CD4-positive, alpha-beta T cell treated with Interleukin-15 for 1 hour (primary cell): ENCODE results near the gene ELOB.
A peak's percentile ranks its signal among the peaks of the same experiment; 100 is the strongest.

Experiments used
- DNase-seq: peaks from one replicate; pipeline ENCODE4 v3.0.0-alpha.2; 2020

ELOB gene

GRCh38 chr16:2767140-2767731 is 9.8 kb downstream of the ELOB start:
- DNase-seq, result no peak

- no peak for DNase-seq
Measured at GRCh38 chr16:2766430-2767139, 10.5 kb downstream of the ELOB start.

DNA sequence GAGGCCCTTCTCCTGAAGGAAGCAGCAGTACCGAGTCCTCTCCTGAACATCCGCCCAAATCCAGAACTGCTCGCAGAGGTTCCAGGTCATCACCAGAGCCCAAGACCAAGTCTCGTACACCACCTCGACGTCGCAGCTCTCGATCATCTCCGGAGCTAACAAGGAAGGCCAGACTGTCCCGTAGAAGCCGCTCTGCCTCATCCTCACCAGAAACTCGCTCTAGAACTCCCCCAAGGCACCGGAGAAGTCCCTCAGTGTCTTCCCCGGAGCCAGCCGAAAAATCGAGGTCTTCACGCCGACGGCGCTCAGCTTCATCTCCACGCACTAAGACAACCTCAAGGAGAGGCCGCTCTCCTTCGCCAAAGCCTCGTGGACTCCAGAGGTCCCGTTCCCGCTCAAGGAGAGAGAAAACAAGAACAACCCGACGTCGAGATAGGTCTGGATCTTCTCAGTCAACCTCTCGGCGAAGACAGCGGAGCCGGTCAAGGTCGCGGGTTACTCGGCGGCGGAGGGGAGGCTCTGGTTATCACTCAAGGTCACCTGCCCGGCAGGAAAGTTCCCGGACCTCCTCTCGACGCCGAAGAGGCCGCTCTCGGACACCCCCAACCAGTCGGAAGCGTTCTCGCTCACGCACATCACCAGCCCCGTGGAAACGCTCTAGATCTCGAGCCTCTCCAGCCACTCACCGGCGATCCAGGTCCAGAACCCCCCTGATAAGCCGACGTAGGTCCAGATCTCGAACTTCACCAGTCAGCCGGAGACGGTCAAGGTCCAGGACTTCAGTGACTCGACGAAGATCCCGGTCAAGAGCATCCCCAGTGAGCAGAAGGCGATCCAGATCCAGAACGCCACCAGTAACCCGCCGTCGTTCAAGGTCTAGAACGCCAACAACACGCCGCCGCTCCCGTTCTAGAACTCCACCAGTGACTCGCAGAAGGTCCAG is 11.3 kb downstream of the ELOB start:
- DNase-seq, result no peak

GRCh38 chr16:2764718-2765117 is 12.4 kb downstream of the ELOB start:
- DNase-seq, result no peak

GRCh38 chr16:2763173-2763572 is 13.9 kb downstream of the ELOB start:
- DNase-seq, result no peak

DNA sequence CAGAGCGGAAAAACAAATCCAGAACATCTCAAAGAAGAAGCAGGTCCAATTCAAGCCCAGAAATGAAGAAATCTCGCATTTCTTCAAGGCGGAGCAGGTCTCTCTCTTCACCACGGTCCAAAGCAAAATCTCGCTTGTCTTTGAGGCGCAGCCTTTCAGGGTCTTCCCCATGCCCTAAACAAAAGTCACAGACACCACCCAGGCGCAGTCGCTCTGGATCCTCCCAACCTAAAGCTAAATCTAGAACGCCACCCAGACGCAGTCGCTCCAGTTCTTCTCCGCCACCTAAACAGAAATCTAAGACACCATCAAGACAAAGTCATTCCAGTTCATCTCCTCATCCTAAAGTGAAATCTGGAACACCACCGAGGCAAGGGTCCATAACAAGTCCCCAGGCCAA is 14.4 kb downstream of the ELOB start:
- DNase-seq, result no peak

GRCh38 chr16:2761886-2762583 is 15.0 kb downstream of the ELOB start:
- DNase-seq, result no peak

DNA sequence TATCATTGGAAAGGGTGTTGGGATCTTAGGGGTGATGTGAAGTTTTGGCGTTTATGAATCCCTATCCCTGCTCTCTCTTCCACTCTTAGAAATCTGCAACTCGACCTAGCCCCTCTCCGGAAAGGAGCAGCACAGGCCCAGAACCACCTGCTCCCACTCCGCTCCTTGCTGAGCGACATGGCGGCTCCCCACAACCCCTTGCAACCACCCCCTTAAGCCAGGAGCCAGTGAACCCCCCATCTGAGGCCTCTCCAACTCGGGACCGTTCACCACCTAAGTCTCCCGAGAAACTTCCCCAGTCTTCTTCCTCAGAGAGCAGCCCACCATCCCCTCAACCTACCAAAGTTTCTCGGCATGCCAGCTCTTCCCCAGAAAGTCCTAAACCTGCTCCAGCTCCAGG is 15.6 kb downstream of the ELOB start:
- DNase-seq, result no peak

DNA sequence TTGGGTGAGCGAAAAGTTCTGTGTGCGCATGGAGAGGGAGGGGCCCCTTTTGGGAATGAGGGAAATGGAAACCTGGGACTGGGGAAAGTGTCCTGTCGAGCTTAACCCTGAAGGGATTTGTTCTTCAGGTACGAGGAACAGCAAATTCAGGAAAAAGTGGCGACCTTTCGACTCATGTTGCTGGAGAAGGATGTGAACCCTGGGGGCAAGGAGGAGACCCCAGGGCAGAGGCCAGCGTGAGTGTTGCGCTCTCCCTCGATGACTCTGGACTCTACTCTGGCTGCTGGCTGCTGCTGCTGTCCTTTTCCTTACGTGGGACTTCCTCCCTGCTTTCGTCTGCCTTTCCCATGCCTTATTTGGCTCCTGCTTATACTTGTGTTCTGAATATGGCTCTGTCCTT is 19.7 kb downstream of the ELOB start:
- DNase-seq, result no peak

GRCh38 chr16:2756288-2757015 is 20.6 kb downstream of the ELOB start:
- DNase-seq, result no peak

DNA sequence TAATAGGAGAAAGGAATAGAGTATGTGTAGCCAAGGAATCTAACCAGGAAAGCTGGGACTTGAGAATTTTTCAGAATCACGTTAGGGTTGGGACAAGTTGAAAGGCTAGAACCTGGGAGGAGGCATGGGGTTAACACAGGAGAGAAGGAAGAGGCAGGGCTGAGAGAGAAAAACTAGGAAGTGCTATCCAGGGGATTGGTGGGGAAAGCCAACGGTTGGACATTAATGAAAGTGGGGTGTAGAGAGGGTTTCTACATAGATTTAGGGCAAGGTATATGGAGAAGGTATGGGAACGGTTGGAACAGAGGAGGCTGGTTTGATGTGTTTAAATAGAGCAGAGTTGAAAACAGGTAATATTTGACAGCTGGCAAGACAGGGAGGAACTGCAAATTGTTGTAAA is 21.9 kb downstream of the ELOB start:
- DNase-seq, result no peak

GRCh38 chr16:2753733-2754020 is 23.4 kb downstream of the ELOB start:
- no peak for DNase-seq

GRCh38 chr16:2752850-2753732 is 24.0 kb downstream of the ELOB start:
- peak; percentile 76 for DNase-seq

GRCh38 chr16:2752035-2752849 is 24.8 kb downstream of the ELOB start, which contains the start of gene SRRM2:
SRRM2 (plus strand) TSS chr16:2752638; CDS start chr16:2756365, 3,727 bp downstream.
- peak; percentile 95 for DNase-seq

- no peak for DNase-seq
Measured at GRCh38 chr16:2751577-2752034, 25.5 kb downstream of the ELOB start.

DNA sequence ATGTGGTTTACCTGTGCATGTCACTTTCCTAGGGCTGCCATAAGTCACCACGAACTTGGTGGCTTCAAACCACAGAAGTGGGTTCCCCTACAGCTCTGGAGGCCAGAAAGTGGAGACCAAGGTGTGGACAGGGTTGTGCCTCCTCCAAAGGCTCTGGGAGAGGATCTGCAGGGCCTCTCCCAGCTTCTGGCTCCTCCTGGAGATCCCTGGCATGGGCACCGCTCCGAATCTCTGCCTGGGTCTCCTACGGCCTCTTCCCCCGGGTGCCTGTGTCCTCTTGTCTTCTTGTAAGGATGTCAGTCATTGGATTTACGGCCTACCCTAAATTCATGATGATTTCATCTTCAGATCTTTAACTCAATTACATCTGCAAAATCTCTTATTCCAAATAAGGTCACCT is 27.1 kb downstream of the ELOB start:
- DNase-seq, result no peak

GRCh38 chr16:2749476-2749875 is 27.6 kb downstream of the ELOB start:
- DNase-seq, result no peak

GRCh38 chr16:2748757-2749455 is 28.2 kb downstream of the ELOB start:
- no peak for DNase-seq

GRCh38 chr16:2745961-2746360 is 31.1 kb downstream of the ELOB start:
- no peak for DNase-seq
